ENCODE results near the gene DUOX2.

DUOX2 gene

GRCh38 chr15:45089712-45090373 is 24.1 kb downstream of the DUOX2 start:
- TF ChIP-seq CTCF (IDR thresholded peaks at IDR 0.05), result no peak

- TF ChIP-seq CTCF (IDR thresholded peaks at IDR 0.05), result no peak
Measured at GRCh38 chr15:45088801-45089711, 24.9 kb downstream of the DUOX2 start.

GRCh38 chr15:45087513-45087912 is 26.5 kb downstream of the DUOX2 start:
- TF ChIP-seq CTCF (IDR thresholded peaks at IDR 0.05), result no peak

- TF ChIP-seq CTCF (IDR thresholded peaks at IDR 0.05), result no peak
Measured at GRCh38 chr15:45084163-45084562, 29.8 kb downstream of the DUOX2 start.

GRCh38 chr15:45083223-45083622 is 30.7 kb downstream of the DUOX2 start:
- TF ChIP-seq CTCF (IDR thresholded peaks at IDR 0.05), result no peak

GRCh38 chr15:45064386-45064785 is 49.6 kb downstream of the DUOX2 start:
- no peak for TF ChIP-seq CTCF (IDR thresholded peaks at IDR 0.05)

GRCh38 chr15:45050587-45050986 is 63.4 kb downstream of the DUOX2 start:
- TF ChIP-seq CTCF (IDR thresholded peaks at IDR 0.05), result no peak
